ENCODE data around the gene RAD9B. TPM values are rescaled to one million over a fixed set of nuclear protein-coding genes. Genes with fewer than 3 reads are reported as not detected.

The RAD9B gene
- total and polyA plus RNA-seq, 7 experiments from 2014 or later = 0.53 to 2.9 (median 1.0) TPM

- peaks cover 0 to 19% (median 4%) of the 10 kb centered on the region in 3 experiments for H3K36me3 ChIP-seq (ENCODE audit: control insufficient read depth in 2 of 3, insufficient read depth in 3 of 3, low read length in 3 of 3)
- no peak for DNase-seq
- intact Hi-C loops (cut with micrococcal nuclease) = loop anchor here (5.0 kb wide), 3 partner anchors 84 to 449 kb away; partner anchors contain the start of genes FAM216A (in 1 of the 2) and GPN3 (in 1 of the 2)
- ChIA-PET POLR2A (interaction anchor here (4.8 kb wide), 1 partner anchor 50 kb away, joined by 38 read pairs; no protein-coding TSS in a partner anchor), CTCF (interaction anchor here (0.6 to 6.6 kb wide), 12 partner anchors 11 to 147 kb away, joined by 3 to 171 read pairs (median 3); partner anchors contain the start of genes ARPC3, FAM216A, GPN3 and RAD9B)
- no peaks in the 10 kb centered on the region for H3K9me3 ChIP-seq (ENCODE audit: control insufficient read depth in 2 of 3, low read length in 3 of 3)
- peaks cover 19 to 64% (median 47%) of the 10 kb centered on the region in 7 donors for H3K4me1 Mint-ChIP-seq
- H3K4me3 Mint-ChIP-seq = no peak overlapping the region
- H3K27ac ChIP-seq (ENCODE audit: low read depth, low read length) = no peak overlapping the region
- no peaks in the 10 kb centered on the region for H3K27me3 ChIP-seq (ENCODE audit: control insufficient read depth in 2 of 2, insufficient read depth in 2 of 2, low read length in 2 of 2)
- no peaks in the 10 kb centered on the region for H3K9me3 Mint-ChIP-seq
- H3K4me1 ChIP-seq (ENCODE audit: control insufficient read depth in 2 of 2, insufficient read depth in 2 of 2, low read length in 2 of 2) = peaks cover 0 to under 1% of the 10 kb centered on the region in 2 donors
- no peaks in the 10 kb centered on the region for H3K27me3 Mint-ChIP-seq
- H3K27ac Mint-ChIP-seq = no peak overlapping the region
- no peak for ATAC-seq
- H3K4me3 ChIP-seq (ENCODE audit: low read length) = no peak overlapping the region
- peaks cover 7 to 31% (median 14%) of the 10 kb centered on the region in 5 donors for H3K36me3 Mint-ChIP-seq
Measured at GRCh38 chr12:110550981-110551380, 48.9 kb downstream of the RAD9B start.

Other genes with a start within 250 kb of the RAD9B start
- gene ATP2A2, start 221.1 kb upstream of the RAD9B start, total RNA-seq = 100 to 1,000 TPM in 2 of 5 experiments, 10 to 100 TPM in 3; 81.4 to 160 (median 83.9) TPM
- 1 to 10 TPM; 2.1 to 2.5 TPM for gene ATP2A2, start 221.1 kb upstream of the RAD9B start, polyA plus RNA-seq
- gene ANAPC7, start 98.6 kb upstream of the RAD9B start, total RNA-seq = 10 to 100 TPM; 40.9 to 71.7 (median 59.7) TPM
- 10 to 100 TPM; 26.6 to 28.3 TPM for gene ANAPC7, start 98.6 kb upstream of the RAD9B start, polyA plus RNA-seq
- 100 to 1,000 TPM; 166 to 381 (median 187) TPM for gene ARPC3, start 52.0 kb upstream of the RAD9B start, total RNA-seq
- gene ARPC3, start 52.0 kb upstream of the RAD9B start, polyA plus RNA-seq = 100 to 1,000 TPM; 559 to 643 TPM
- 10 to 100 TPM in 3 of 5 experiments, 1 to 10 TPM in 2; 5.1 to 19.7 (median 14.6) TPM for gene GPN3, start 34.1 kb upstream of the RAD9B start, total RNA-seq
- 10 to 100 TPM; 31.2 to 40.4 TPM for gene GPN3, start 34.1 kb upstream of the RAD9B start, polyA plus RNA-seq
- gene FAM216A, start 33.5 kb upstream of the RAD9B start, total RNA-seq = 10 to 100 TPM in 4 of 5 experiments, 1 to 10 TPM in 1; 5.3 to 24.1 (median 23.0) TPM
- 10 to 100 TPM; 10.8 to 14.2 TPM for gene FAM216A, start 33.5 kb upstream of the RAD9B start, polyA plus RNA-seq
- 100 to 1,000 TPM in 3 of 5 experiments, 10 to 100 TPM in 2; 78.5 to 131 (median 115) TPM for gene VPS29, start 220 bp upstream of the RAD9B start, total RNA-seq
- 100 to 1,000 TPM; 134 to 158 TPM for gene VPS29, start 220 bp upstream of the RAD9B start, polyA plus RNA-seq
- 10 to 100 TPM; 36.7 to 43.8 (median 38.8) TPM for gene PPTC7, start 81.0 kb downstream of the RAD9B start, total RNA-seq
- gene PPTC7, start 81.0 kb downstream of the RAD9B start, polyA plus RNA-seq = 10 to 100 TPM in 1 of 2 donors, 1 to 10 TPM in 1; 9.7 to 10.7 TPM
- 10 to 100 TPM in 3 of 5 experiments, 1 to 10 TPM in 2; 5.2 to 13.0 (median 10.2) TPM for gene TCTN1, start 111.8 kb downstream of the RAD9B start, total RNA-seq
- gene TCTN1, start 111.8 kb downstream of the RAD9B start, polyA plus RNA-seq = 1 to 10 TPM; 4.2 to 8.8 TPM
- gene HVCN1, start 186.8 kb downstream of the RAD9B start, total RNA-seq = 10 to 100 TPM in 4 of 5 experiments, 1 to 10 TPM in 1; 6.4 to 24.8 (median 11.7) TPM
- 10 to 100 TPM; 15.2 to 25.3 TPM for gene HVCN1, start 186.8 kb downstream of the RAD9B start, polyA plus RNA-seq
- 100 to 1,000 TPM; 108 to 218 (median 145) TPM for gene PPP1CC, start 240.6 kb downstream of the RAD9B start, total RNA-seq
- gene PPP1CC, start 240.6 kb downstream of the RAD9B start, polyA plus RNA-seq = 100 to 1,000 TPM; 126 to 138 TPM

All from naive thymus-derived CD4-positive, alpha-beta T cell (primary cell).